Gastrocnemius medialis (tissue), 4 donors: ENCODE results near the gene RCOR1. TPM values are rescaled to one million over a fixed set of nuclear protein-coding genes. Genes with fewer than 3 reads are reported as not detected.

ENCODE experiments used
- ATAC-seq, 2 donors: fragments of 150-250 bp; one replicate each; pipeline ENCODE4 v1.9.1; 2016
- DNase-seq, 2 donors: peaks; one replicate each; pipeline ENCODE4 v3.0.0-alpha.2; 2019
- H3K27ac ChIP-seq, 4 donors: fragments of 200-600 bp; sonication (generic); 1 replicate in 1 of 4; 2 replicates in 3 of 4; pipeline ENCODE4 v1.5.1; 2016 to 2018; ENCODE audit warnings: mild to moderate bottlenecking in 2 of 4, moderate library complexity in 1 of 4
- H3K27me3 ChIP-seq, 3 donors: fragments of 200-600 bp; sonication (generic) in 2 of 3; 1 replicate in 1 of 3; 2 replicates in 2 of 3; pipeline versions ENCODE4 v1.5.1 to v1.6.0; 2016 to 2019; ENCODE audit warnings: mild to moderate bottlenecking in 1 of 3, moderate library complexity in 1 of 3
- H3K36me3 ChIP-seq, 2 donors: fragments of 200-600 bp; sonication (generic) in 1 of 2; one replicate each; pipeline ENCODE4 v1.5.1; 2017 to 2018
- H3K4me1 ChIP-seq, 2 donors: fragments of 200-600 bp; sonication (generic) in 1 of 2; one replicate each; pipeline ENCODE4 v1.5.1; 2016 to 2017; ENCODE audit warnings: mild to moderate bottlenecking in 2 of 2
- H3K4me3 ChIP-seq, 4 donors: fragments of 200-600 bp; sonication (generic) in 3 of 4; 1 replicate in 1 of 4; 2 replicates in 3 of 4; pipeline ENCODE4 v1.5.1; 2016 to 2019; ENCODE audit warnings: mild to moderate bottlenecking in 2 of 4
- H3K9me3 ChIP-seq, 3 donors: fragments of 200-600 bp; sonication (generic) in 2 of 3; 1 replicate in 1 of 3; 2 replicates in 2 of 3; pipeline ENCODE4 v1.5.1; 2016 to 2019
- CTCF ChIP-seq, 5 experiments: fragments of 450-650 bp in 3 of 5; fragments of 200-600 bp in 2 of 5; sonication (generic) in 2 of 5; IDR thresholded peaks in 4 of 5; conservative IDR thresholded peaks in 1 of 5; 1 replicate in 4 of 5; 2 replicates in 1 of 5; pipeline ENCODE4 v1.5.1; 2016 to 2019; ENCODE audit warnings: antibody characterized with exemption in 5 of 5, mild to moderate bottlenecking in 3 of 5, moderate library complexity in 3 of 5
- POLR2A ChIP-seq, 2 donors: fragments of 450-650 bp; IDR thresholded peaks; one replicate each; pipeline ENCODE4 v1.6.1; 2017; ENCODE audit warnings: antibody characterized with exemption in 2 of 2, mild to moderate bottlenecking in 2 of 2, moderate library complexity in 2 of 2
- in situ Hi-C, 4 donors: fragments of 200-750 bp; cut with MboI; loops; one replicate each; pipeline versions ENCODE4 v1.15.0 to v1.8.0; 2017; ENCODE audit warnings: low sequenced_read_pairs in 4 of 4
- intact Hi-C: fragments of 100-400 bp; cut with DNase I; formaldehyde crosslinking; loops from one replicate; pipeline ENCODE4 v1.15.1; 2023; ENCODE audit warnings: low total_unique reads
- total RNA-seq, 4 donors: library from RNA; depleted of rRNA; stranded (reverse); fragments of >200 nt; gene quantifications; one replicate each; pipeline versions ENCODE4 v1.1.0 to v1.2.3, GENCODE V29; 2016

The RCOR1 gene
- total RNA-seq, 4 donors from 2014 or later = 10.0 to 14.2 (median 12.1) TPM

- no peak overlapping the region for H3K4me3 ChIP-seq
- DNase-seq = no peak
- H3K36me3 ChIP-seq = no peaks in the 10 kb centered on the region
- no peak overlapping the region for H3K27ac ChIP-seq
- intact Hi-C loops = no loop called here
- in situ Hi-C loops = no loop called here
- no peak for TF ChIP-seq POLR2A (IDR thresholded peaks at IDR 0.05)
- no peak for TF ChIP-seq CTCF (IDR thresholded peaks at IDR 0.05 in 4 of 5, conservative IDR thresholded peaks at IDR 0.05 in 1 of 5)
- H3K27me3 ChIP-seq = no peaks in the 10 kb centered on the region
- no peak for ATAC-seq
- no peaks in the 10 kb centered on the region for H3K4me1 ChIP-seq
- H3K9me3 ChIP-seq = no peaks in the 10 kb centered on the region
These were observed 73.2 kb downstream of the RCOR1 start for GRCh38 chr14:102665621-102666020.

DNA sequence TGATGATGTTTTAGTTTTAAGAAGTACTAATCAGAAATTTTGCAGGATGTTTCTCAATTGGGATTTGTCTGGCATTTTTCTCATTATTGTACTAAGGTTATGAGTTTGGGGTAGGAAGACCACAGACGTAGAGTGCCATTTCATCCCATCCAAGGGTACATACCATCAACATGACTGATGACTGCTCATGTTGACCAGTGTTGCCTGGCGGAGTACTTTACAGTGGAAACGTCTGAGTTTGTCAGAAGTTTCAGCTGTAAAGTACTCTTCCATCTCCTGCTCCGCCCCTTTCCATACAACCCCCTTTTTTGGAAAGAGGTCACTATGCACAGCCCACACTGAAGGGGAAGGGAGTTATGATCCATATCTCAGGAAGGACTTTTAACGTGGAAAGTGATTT, 74.2 kb downstream of the RCOR1 start:
- TF ChIP-seq CTCF (IDR thresholded peaks at IDR 0.05 in 4 of 5, conservative IDR thresholded peaks at IDR 0.05 in 1 of 5) (no peak), POLR2A (IDR thresholded peaks at IDR 0.05) (no peak)
- Histone ChIP-seq H3K9me3 (no peaks in the 10 kb centered on the region), H3K4me3 (no peak overlapping the region), H3K27me3 (no peaks in the 10 kb centered on the region), H3K4me1 (no peaks in the 10 kb centered on the region), H3K27ac (no peak overlapping the region), H3K36me3 (no peaks in the 10 kb centered on the region)
- DNase-seq (no peak), ATAC-seq (no peak)
- intact Hi-C loops = no loop called here
- in situ Hi-C loops = no loop called here

DNA sequence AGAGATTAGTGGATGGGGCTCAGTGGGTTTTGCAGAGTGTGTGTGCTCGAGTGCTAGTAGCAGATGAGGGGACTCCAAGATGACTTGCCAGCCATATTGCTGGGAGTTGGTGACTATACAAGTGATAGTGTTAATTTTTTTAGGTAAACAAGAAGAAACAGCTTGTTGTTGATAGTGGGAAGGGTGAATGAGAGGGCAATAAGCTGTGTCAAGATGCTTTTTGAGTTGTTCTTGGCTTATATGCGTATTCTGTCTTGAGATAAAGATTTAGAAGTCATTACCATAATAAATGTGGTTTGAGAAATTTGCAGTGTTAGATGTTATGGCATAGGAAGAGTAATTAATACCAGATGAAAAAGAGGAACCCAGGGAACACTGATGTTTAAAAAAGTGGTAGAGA, 75.3 kb downstream of the RCOR1 start:
- TF ChIP-seq POLR2A (IDR thresholded peaks at IDR 0.05) (no peak), CTCF (IDR thresholded peaks at IDR 0.05 in 4 of 5, conservative IDR thresholded peaks at IDR 0.05 in 1 of 5) (no peak)
- no peak for ATAC-seq
- Histone ChIP-seq H3K27ac (no peak overlapping the region), H3K36me3 (no peaks in the 10 kb centered on the region), H3K4me3 (no peak overlapping the region), H3K9me3 (no peaks in the 10 kb centered on the region), H3K4me1 (no peaks in the 10 kb centered on the region), H3K27me3 (no peaks in the 10 kb centered on the region)
- intact Hi-C loops (no loop called here), in situ Hi-C loops (no loop called here)
- DNase-seq = no peak

- Histone ChIP-seq H3K27ac (no peak overlapping the region), H3K4me1 (no peaks in the 10 kb centered on the region), H3K4me3 (no peak overlapping the region), H3K9me3 (no peaks in the 10 kb centered on the region), H3K36me3 (no peaks in the 10 kb centered on the region), H3K27me3 (no peaks in the 10 kb centered on the region)
- TF ChIP-seq POLR2A (IDR thresholded peaks at IDR 0.05) (no peak), CTCF (IDR thresholded peaks at IDR 0.05 in 4 of 5, conservative IDR thresholded peaks at IDR 0.05 in 1 of 5) (no peak)
- no peak for DNase-seq
- in situ Hi-C loops = no loop called here
- no peak for ATAC-seq
- intact Hi-C loops = no loop called here
These were observed 75.9 kb downstream of the RCOR1 start for GRCh38 chr14:102668291-102668873.

DNA sequence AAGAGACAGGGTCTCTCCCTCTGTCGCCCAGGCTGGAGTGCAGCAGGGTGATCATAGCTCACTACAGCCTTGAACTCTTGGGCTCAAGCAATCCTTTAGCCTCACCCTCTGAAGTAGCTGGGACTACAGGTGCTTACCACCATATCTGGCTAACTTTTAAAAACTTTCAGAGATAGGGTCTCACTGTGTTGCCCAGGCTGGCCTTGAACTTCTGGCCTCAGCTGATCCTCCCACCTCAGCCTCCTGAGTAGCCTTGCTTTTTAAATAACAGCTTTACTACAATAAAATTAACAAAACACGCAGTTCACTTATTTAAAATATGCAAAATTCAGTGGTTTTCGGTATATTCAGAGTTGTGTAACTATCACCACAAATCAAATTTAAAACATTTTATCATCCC, 79.0 kb downstream of the RCOR1 start:
- in situ Hi-C loops = no loop called here
- no peak for DNase-seq
- Histone ChIP-seq H3K27me3 (no peaks in the 10 kb centered on the region), H3K4me3 (no peak overlapping the region), H3K4me1 (no peaks in the 10 kb centered on the region), H3K9me3 (no peaks in the 10 kb centered on the region), H3K27ac (no peak overlapping the region), H3K36me3 (no peaks in the 10 kb centered on the region)
- intact Hi-C loops = no loop called here
- ATAC-seq = no peak
- no peak for TF ChIP-seq POLR2A (IDR thresholded peaks at IDR 0.05)
- TF ChIP-seq CTCF (IDR thresholded peaks at IDR 0.05 in 4 of 5, conservative IDR thresholded peaks at IDR 0.05 in 1 of 5) = no peak
